Measurements from ENCODE around the gene ATP6AP1.

- TF ChIP-seq, protein P1, sequence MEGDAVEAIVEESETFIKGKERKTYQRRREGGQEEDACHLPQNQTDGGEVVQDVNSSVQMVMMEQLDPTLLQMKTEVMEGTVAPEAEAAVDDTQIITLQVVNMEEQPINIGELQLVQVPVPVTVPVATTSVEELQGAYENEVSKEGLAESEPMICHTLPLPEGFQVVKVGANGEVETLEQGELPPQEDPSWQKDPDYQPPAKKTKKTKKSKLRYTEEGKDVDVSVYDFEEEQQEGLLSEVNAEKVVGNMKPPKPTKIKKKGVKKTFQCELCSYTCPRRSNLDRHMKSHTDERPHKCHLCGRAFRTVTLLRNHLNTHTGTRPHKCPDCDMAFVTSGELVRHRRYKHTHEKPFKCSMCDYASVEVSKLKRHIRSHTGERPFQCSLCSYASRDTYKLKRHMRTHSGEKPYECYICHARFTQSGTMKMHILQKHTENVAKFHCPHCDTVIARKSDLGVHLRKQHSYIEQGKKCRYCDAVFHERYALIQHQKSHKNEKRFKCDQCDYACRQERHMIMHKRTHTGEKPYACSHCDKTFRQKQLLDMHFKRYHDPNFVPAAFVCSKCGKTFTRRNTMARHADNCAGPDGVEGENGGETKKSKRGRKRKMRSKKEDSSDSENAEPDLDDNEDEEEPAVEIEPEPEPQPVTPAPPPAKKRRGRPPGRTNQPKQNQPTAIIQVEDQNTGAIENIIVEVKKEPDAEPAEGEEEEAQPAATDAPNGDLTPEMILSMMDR (IDR thresholded peaks at IDR 0.05), result no peak
- TF ChIP-seq POLR2AphosphoS5 (IDR thresholded peaks at IDR 0.05), result no peak
- TF ChIP-seq POLR2A (IDR thresholded peaks at IDR 0.05), result peak; percentile 58 to 80
- no peak for TF ChIP-seq EP300 (IDR thresholded peaks at IDR 0.05)
Observed at GRCh38 chrX:154458116-154458953, 29.9 kb downstream of the ATP6AP1 start, which contains the start of gene PLXNA3.

All from gastroesophageal sphincter (tissue), 3 donors.